ENCODE results near the gene KAZN.

DNA sequence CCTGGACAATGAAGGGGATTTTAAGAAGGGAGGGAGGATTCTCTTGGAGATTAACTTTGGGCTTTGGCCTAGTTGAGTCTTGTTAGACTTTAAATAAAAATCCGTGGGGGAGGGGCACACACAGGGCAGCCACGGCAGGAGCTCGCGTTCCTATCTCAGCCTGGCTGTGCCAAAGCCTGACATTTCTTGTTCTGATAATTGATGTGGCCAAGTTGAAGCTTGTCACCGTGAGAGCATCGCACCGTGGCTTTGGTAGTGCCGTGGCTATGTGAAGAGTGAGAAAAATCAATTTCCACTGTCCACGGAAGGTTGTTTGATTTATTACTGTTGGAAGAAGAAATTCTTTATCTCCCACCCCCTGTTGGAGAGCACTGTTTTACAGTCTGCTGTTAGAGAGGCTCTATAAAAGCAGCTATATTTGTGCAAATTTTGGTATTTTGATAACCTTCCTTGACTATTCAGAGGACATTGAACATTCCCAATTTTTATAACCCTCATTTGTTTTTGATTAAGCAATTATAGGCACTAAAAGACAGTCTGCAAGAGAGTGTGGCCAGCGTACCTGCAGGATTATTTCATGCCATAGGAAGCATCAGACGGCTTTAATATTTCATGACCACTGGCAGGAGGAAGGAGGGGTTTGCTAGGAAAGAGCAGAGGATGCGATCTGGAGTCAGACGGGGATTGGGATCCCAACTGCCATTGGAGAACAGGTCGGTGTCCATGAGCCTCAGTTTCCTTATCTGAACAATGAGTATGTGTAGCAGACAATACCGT, 160.7 kb downstream of the KAZN start:
- TF ChIP-seq, protein P1, sequence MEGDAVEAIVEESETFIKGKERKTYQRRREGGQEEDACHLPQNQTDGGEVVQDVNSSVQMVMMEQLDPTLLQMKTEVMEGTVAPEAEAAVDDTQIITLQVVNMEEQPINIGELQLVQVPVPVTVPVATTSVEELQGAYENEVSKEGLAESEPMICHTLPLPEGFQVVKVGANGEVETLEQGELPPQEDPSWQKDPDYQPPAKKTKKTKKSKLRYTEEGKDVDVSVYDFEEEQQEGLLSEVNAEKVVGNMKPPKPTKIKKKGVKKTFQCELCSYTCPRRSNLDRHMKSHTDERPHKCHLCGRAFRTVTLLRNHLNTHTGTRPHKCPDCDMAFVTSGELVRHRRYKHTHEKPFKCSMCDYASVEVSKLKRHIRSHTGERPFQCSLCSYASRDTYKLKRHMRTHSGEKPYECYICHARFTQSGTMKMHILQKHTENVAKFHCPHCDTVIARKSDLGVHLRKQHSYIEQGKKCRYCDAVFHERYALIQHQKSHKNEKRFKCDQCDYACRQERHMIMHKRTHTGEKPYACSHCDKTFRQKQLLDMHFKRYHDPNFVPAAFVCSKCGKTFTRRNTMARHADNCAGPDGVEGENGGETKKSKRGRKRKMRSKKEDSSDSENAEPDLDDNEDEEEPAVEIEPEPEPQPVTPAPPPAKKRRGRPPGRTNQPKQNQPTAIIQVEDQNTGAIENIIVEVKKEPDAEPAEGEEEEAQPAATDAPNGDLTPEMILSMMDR (IDR thresholded peaks at IDR 0.05), result no peak
- no peak for TF ChIP-seq NRF1 (IDR thresholded peaks at IDR 0.05; ENCODE audit: low read depth, low read length)
- no peak for TF ChIP-seq POLR2AphosphoS5 (IDR thresholded peaks at IDR 0.05; ENCODE audit: low read depth, low read length)
- TF ChIP-seq EZH2phosphoT487 (IDR thresholded peaks at IDR 0.05; ENCODE audit: borderline replicate concordance, low read depth), result no peak
- TF ChIP-seq MXI1 (IDR thresholded peaks at IDR 0.05; ENCODE audit: low read depth, low read length), result no peak
- TF ChIP-seq USF1 (IDR thresholded peaks at IDR 0.05; ENCODE audit: borderline replicate concordance, low read depth), result no peak
